GM06990 (cell line): ENCODE measurements around the gene TAF9.

Experiments used
- DNase-seq: peaks from one replicate; pipeline ENCODE4 v3.0.0-alpha.2; 2011; ENCODE audit not compliant: insufficient read length; ENCODE audit errors: extremely low read depth
- H3K27me3 ChIP-seq: replicated peaks from 2 replicates; pipeline ENCODE4 v1.6.0; 2011; ENCODE audit warnings: low read length; ENCODE audit not compliant: control insufficient read depth, insufficient read depth
- H3K36me3 ChIP-seq: 2 replicates; pipeline ENCODE4 v1.5.1; 2011; ENCODE audit warnings: low read length; ENCODE audit not compliant: control insufficient read depth, insufficient read depth
- H3K4me3 ChIP-seq: replicated peaks from 2 replicates; pipeline ENCODE4 v1.5.1; 2011; ENCODE audit warnings: low read depth, mild to moderate bottlenecking, control low read depth, low read length
- CTCF ChIP-seq: IDR thresholded peaks from 2 replicates; pipeline ENCODE4 v1.5.1; 2011; ENCODE audit warnings: low read length, control low read depth, mild to moderate bottlenecking, inconsistent platforms; ENCODE audit not compliant: insufficient read depth, poor library complexity, severe bottlenecking

TAF9 gene

DNA sequence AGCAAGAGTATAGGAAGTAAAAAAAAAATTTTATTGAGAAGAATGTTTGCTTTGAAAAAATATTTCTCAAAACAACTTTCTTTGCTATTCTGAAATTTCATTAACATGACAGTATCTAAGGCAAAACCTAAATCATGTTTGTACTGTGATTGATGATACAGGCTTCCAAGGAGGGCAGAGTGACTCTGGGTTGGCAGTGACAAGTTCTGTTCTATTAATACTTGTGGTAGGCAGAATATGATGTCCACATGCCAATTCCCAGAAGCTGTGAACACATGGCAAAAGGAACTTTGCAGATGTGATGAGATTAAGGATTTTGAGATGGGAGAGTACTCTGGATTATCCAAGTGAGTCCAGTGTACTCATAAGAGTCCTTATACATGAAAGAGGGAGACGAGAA lies 53.3 kb downstream of the TAF9 start:
- Histone ChIP-seq H3K4me3 (no peak overlapping the region), H3K36me3 (peaks cover 2% of the 10 kb centered on the region; the same call in 1 of the 2 replicates), H3K27me3 (no peaks in the 10 kb centered on the region)
- DNase-seq = no peak
- TF ChIP-seq CTCF = no peak
